Measurements from ENCODE around the gene IPCEF1. TPM values are rescaled to one million over a fixed set of nuclear protein-coding genes. Genes with fewer than 3 reads are reported as not detected.

Gene IPCEF1
- total and polyA plus RNA-seq, 2 of the 8 experiments (the other 6 are each of a cell fraction or from before 2014, with no cell fraction given), result 0.41 to 0.78 TPM

- H3K27ac ChIP-seq (ENCODE audit: low read depth, low read length), result no peak overlapping the region
- no peak overlapping the region for H2BK20ac ChIP-seq (ENCODE audit: low read length)
- no peak overlapping the region for H4K91ac ChIP-seq (replicated peaks; ENCODE audit: insufficient read length, low read length)
- ChIA-PET POLR2A (ENCODE audit: partially characterized antibody) (no interaction called here), CTCF (ENCODE audit: partially characterized antibody) (no interaction called here)
- H3K14ac ChIP-seq (ENCODE audit: insufficient read length), result no peak overlapping the region
- no peaks in the 10 kb centered on the region for H4K20me1 ChIP-seq (replicated peaks in 1 of 2; ENCODE audit: control insufficient read depth in 1 of 2, insufficient read depth in 2 of 2, low read length in 2 of 2)
- DNase-seq (ENCODE audit: low read depth in 1 of 2, low spot score in 2 of 2) (no peak), FAIRE-seq (no peak)
- WGBS, 2 experiments (ENCODE audit: extremely low coverage in 1 of 2, insufficient coverage in 1 of 2, insufficient read length in 1 of 2, insufficient replicate concordance in 2 of 2, low coverage in 1 of 2, low lambda C conversion rate in 2 of 2, missing lambda C conversion rate in 1 of 2), result 97% methylated on average over 6 of the region's 6 CpGs; no CpG with 5 or more reads in 1 of the 2 experiments
- H3K79me1 ChIP-seq (ENCODE audit: low read depth, low read length), result no peaks in the 10 kb centered on the region
- H3K23ac ChIP-seq (ENCODE audit: insufficient read length), result no peak overlapping the region
- no peak overlapping the region for H2BK15ac ChIP-seq (ENCODE audit: low read length)
- H3K27me3 ChIP-seq (replicated peaks in 1 of 4; ENCODE audit: control insufficient read depth in 3 of 4, extremely low read depth in 1 of 4, insufficient read depth in 3 of 4, low read length in 3 of 4), result no peaks in the 10 kb centered on the region
- H3K4me1 ChIP-seq (replicated peaks in 1 of 4; ENCODE audit: control insufficient read depth in 3 of 4, insufficient read depth in 4 of 4, low read length in 3 of 4), result no peaks in the 10 kb centered on the region
- no peak overlapping the region for H3K4me2 ChIP-seq (ENCODE audit: insufficient read depth in 1 of 2, low read depth in 2 of 2, low read length in 2 of 2)
- no peak overlapping the region for H2AK5ac ChIP-seq (ENCODE audit: low read depth, low read length)
- no peak overlapping the region for H3K18ac ChIP-seq (ENCODE audit: extremely low read depth, low read length)
- no peak overlapping the region for H3K56ac ChIP-seq (replicated peaks; ENCODE audit: insufficient read length, low read depth, low read length)
- H3K9ac ChIP-seq (replicated peaks in 1 of 4; ENCODE audit: extremely low read depth in 1 of 4, low read depth in 3 of 4, low read length in 3 of 4), result no peak overlapping the region
- H2AFZ ChIP-seq (ENCODE audit: low read length), result no peak overlapping the region
- H2BK5ac ChIP-seq (ENCODE audit: low read depth, low read length), result no peak overlapping the region
- no peaks in the 10 kb centered on the region for H3K9me3 ChIP-seq (ENCODE audit: insufficient read depth in 2 of 2, low read depth in 1 of 2, low read length in 1 of 2)
- no peak overlapping the region for H3K4ac ChIP-seq (replicated peaks; ENCODE audit: insufficient read length, low read depth, low read length)
- H3K4me3 ChIP-seq (ENCODE audit: extremely low read depth in 1 of 4, insufficient read depth in 2 of 4, low read depth in 3 of 4, low read length in 4 of 4), result no peak overlapping the region
- H3K36me3 ChIP-seq (ENCODE audit: control insufficient read depth in 2 of 4, insufficient read depth in 4 of 4, low read length in 3 of 4), result no peaks in the 10 kb centered on the region
- H3K79me2 ChIP-seq (ENCODE audit: control insufficient read depth in 1 of 2, insufficient read depth in 2 of 2, low read length in 2 of 2), result no peaks in the 10 kb centered on the region
- no peak overlapping the region for H4K5ac ChIP-seq (ENCODE audit: insufficient read length, low read depth, low read length)
- no peak overlapping the region for H4K8ac ChIP-seq (ENCODE audit: extremely low read depth, insufficient read depth, low read length)
- H3K23me2 ChIP-seq (ENCODE audit: low read depth, low read length), result no peaks in the 10 kb centered on the region
- H2BK120ac ChIP-seq (replicated peaks; ENCODE audit: low read depth, low read length), result no peak overlapping the region
- H2BK12ac ChIP-seq (ENCODE audit: low read depth, low read length), result no peak overlapping the region
- TF ChIP-seq SP4 (IDR thresholded peaks at IDR 0.05; ENCODE audit: low read length) (no peak), RNF2 (IDR thresholded peaks at IDR 0.05; ENCODE audit: borderline replicate concordance, low read depth, low read length, missing control alignments, poor library complexity, severe bottlenecking) (no peak), YY1 (IDR thresholded peaks at IDR 0.05; ENCODE audit: low read depth, low read length) (no peak), JUND (IDR thresholded peaks at IDR 0.05; ENCODE audit: low read length) (no peak), BCL11A (IDR thresholded peaks at IDR 0.05; ENCODE audit: low read depth in 2 of 2, low read length in 2 of 2) (no peak), PHF8 (conservative IDR thresholded peaks at IDR 0.05; ENCODE audit: low read depth, low read length) (no peak), EZH2 (IDR thresholded peaks at IDR 0.05; ENCODE audit: low read depth, low read length, severe bottlenecking) (no peak), GABPA (IDR thresholded peaks at IDR 0.05; ENCODE audit: borderline replicate concordance, insufficient read depth, low read length) (no peak), RXRA (IDR thresholded peaks at IDR 0.05; ENCODE audit: insufficient read depth, low read depth, low read length) (no peak), CBX8 (IDR thresholded peaks at IDR 0.05; ENCODE audit: borderline replicate concordance, low read depth, low read length) (no peak), SP2 (IDR thresholded peaks at IDR 0.05; ENCODE audit: low read length) (no peak), POLR2A (IDR thresholded peaks at IDR 0.05; ENCODE audit: control extremely low read depth in 1 of 2, low read depth in 2 of 2, low read length in 2 of 2) (no peak), CTCF (IDR thresholded peaks at IDR 0.05; ENCODE audit: control extremely low read depth in 1 of 3, insufficient read depth in 1 of 3, low read depth in 1 of 3, low read length in 3 of 3) (no peak)
Observed at GRCh38 chr6:154395878-154396277, 39.3 kb upstream of the IPCEF1 start.
